ENCODE results near the gene PRR19.

PRR19 gene

GRCh38 chr19:42345191-42345812 lies 43.4 kb downstream of the PRR19 start:
- no peak for DNase-seq (ENCODE audit: low read depth)
- H3K4me3 ChIP-seq (ENCODE audit: low read depth, low read length) = no peak overlapping the region
- no peak for TF ChIP-seq CTCF (IDR thresholded peaks at IDR 0.05; ENCODE audit: control insufficient read depth, extremely low read depth, insufficient read depth)

GRCh38 chr19:42348211-42348610 lies 46.3 kb downstream of the PRR19 start:
- TF ChIP-seq CTCF (IDR thresholded peaks at IDR 0.05; ENCODE audit: control insufficient read depth, extremely low read depth, insufficient read depth) = no peak

GRCh38 chr19:42349378-42350107 lies 47.6 kb downstream of the PRR19 start:
- no peak overlapping the region for H3K4me3 ChIP-seq (ENCODE audit: low read depth, low read length)
- TF ChIP-seq CTCF (IDR thresholded peaks at IDR 0.05; ENCODE audit: control insufficient read depth, extremely low read depth, insufficient read depth) = no peak
- DNase-seq (ENCODE audit: low read depth) = no peak

More at GRCh38 chr19:42348211-42348610, 46.3 kb downstream of the PRR19 start:
- DNase-seq (ENCODE audit: low read depth) = no peak
- no peak overlapping the region for H3K4me3 ChIP-seq (ENCODE audit: low read depth, low read length)

- no peak for DNase-seq (ENCODE audit: low read depth)
- TF ChIP-seq CTCF (IDR thresholded peaks at IDR 0.05; ENCODE audit: control insufficient read depth, extremely low read depth, insufficient read depth) = no peak
- H3K4me3 ChIP-seq (ENCODE audit: low read depth, low read length) = no peak overlapping the region
These were observed 48.5 kb downstream of the PRR19 start for GRCh38 chr19:42350417-42350816.

GRCh38 chr19:42351079-42351735 lies 49.3 kb downstream of the PRR19 start:
- no peak overlapping the region for H3K4me3 ChIP-seq (ENCODE audit: low read depth, low read length)
- TF ChIP-seq CTCF (IDR thresholded peaks at IDR 0.05; ENCODE audit: control insufficient read depth, extremely low read depth, insufficient read depth) = no peak
- DNase-seq (ENCODE audit: low read depth) = no peak

- DNase-seq (ENCODE audit: low read depth) = no peak
- H3K4me3 ChIP-seq (ENCODE audit: low read depth, low read length) = no peak overlapping the region
- no peak for TF ChIP-seq CTCF (IDR thresholded peaks at IDR 0.05; ENCODE audit: control insufficient read depth, extremely low read depth, insufficient read depth)
These were observed 50.6 kb downstream of the PRR19 start for GRCh38 chr19:42352301-42353259.
